Thymus (tissue), 11 donors: Measurements from ENCODE around the gene COPG1. TPM values are rescaled to one million over a fixed set of nuclear protein-coding genes. Genes with fewer than 3 reads are reported as not detected.
"Not testable (repeated sequence)": the region's sequence is repeated elsewhere in the genome, so short reads cannot be mapped to it uniquely, and the experiment has no call there.

Experiments
- DNase-seq, 9 donors: peaks; one replicate each; pipeline ENCODE4 v3.0.0-alpha.2; 2013; ENCODE audit warnings: low spot score in 9 of 9, low read depth in 6 of 9, missing footprints in 1 of 9
- H3K27ac ChIP-seq, 2 donors: one replicate each; pipeline ENCODE4 v1.5.1; 2013; ENCODE audit warnings: control low read depth in 1 of 2, low read depth in 1 of 2, low read length in 1 of 2, mild to moderate bottlenecking in 1 of 2, moderate library complexity in 1 of 2
- H3K27me3 ChIP-seq, 2 donors: one replicate each; pipeline ENCODE4 v1.5.1; 2013; ENCODE audit warnings: low read length in 1 of 2; ENCODE audit not compliant: control insufficient read depth in 2 of 2, insufficient read depth in 1 of 2
- H3K36me3 ChIP-seq, 2 donors: one replicate each; pipeline ENCODE4 v1.5.1; 2013; ENCODE audit warnings: low read length in 1 of 2, mild to moderate bottlenecking in 1 of 2, moderate library complexity in 1 of 2; ENCODE audit not compliant: control insufficient read depth in 2 of 2, insufficient read depth in 2 of 2
- H3K4me1 ChIP-seq, 2 donors: one replicate each; pipeline ENCODE4 v1.5.1; 2013; ENCODE audit warnings: low read length in 2 of 2; ENCODE audit not compliant: control insufficient read depth in 2 of 2, insufficient read depth in 2 of 2
- H3K4me3 ChIP-seq, 2 donors: one replicate each; pipeline ENCODE4 v1.5.1; 2013; ENCODE audit warnings: low read length in 2 of 2, control low read depth in 1 of 2, mild to moderate bottlenecking in 1 of 2
- H3K9me3 ChIP-seq, 2 donors: one replicate each; pipeline ENCODE4 v1.5.1; 2013; ENCODE audit warnings: low read length in 1 of 2, mild to moderate bottlenecking in 1 of 2; ENCODE audit not compliant: control insufficient read depth in 2 of 2, insufficient read depth in 1 of 2
- WGBS: extraction: QIAGEN DNeasy Blood & Tissue Kit; methylation state at CpG from one replicate; pipeline ENCODE4 v1.1.7; 2013; 5-methylcytosine and 5-hydroxymethylcytosine counted together
- polyA plus RNA-seq: library from polyadenylated mRNA; stranded (reverse); fragments of 200-250 nt; gene quantifications from one replicate; pipeline ENCODE4 v1.2.3, GENCODE V29; 2013
- total RNA-seq: library from RNA; stranded (reverse); fragments of 120-200 nt; gene quantifications from one replicate; pipeline ENCODE4 v1.2.4, GENCODE V29; 2013
- donor health status: healthy.

COPG1 gene
- total and polyA plus RNA-seq, 2 donors, result 70.8 to 74.7 TPM

- not testable (repeated sequence) for H3K4me3 ChIP-seq, H3K9me3 ChIP-seq, H3K27ac ChIP-seq, DNase-seq, H3K36me3 ChIP-seq, H3K27me3 ChIP-seq
- peaks cover 0 to 16% of the 10 kb centered on the region in 2 donors for H3K4me1 ChIP-seq
- 88% methylated on average over 1 of the region's 1 CpG for WGBS
These were observed 25.0 kb upstream of the COPG1 start for GRCh38 chr3:129224387-129224786.

DNA sequence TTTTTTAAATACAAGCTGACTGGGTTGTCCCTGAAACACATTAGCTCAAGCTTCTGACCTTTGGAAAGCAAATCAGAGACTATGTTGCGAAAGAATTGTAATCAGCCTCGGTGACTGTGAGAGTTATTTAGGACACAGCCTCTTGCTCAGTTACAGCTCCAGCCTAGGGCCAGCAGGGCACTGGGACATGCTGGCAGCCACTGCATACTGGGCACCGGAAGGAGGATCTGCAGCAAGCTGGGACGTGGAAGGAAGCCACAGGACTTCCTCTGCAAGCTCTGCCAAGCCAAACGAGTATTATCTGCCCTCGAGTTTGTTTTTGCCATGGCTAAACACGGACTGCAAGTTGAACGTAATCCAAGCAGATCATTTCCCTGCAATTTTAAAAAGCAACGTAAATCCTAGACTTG is 24.4 kb upstream of the COPG1 start:
- DNase-seq, result peak in 2 of 9 donors; percentile 17 to 27
- Histone ChIP-seq H3K27ac (peak overlapping the region in 1 of 2 donors; percentile 43), H3K9me3 (no peaks in the 10 kb centered on the region), H3K27me3 (no peaks in the 10 kb centered on the region), H3K4me1 (peaks cover 0 to 18% of the 10 kb centered on the region in 2 donors), H3K36me3 (no peaks in the 10 kb centered on the region), H3K4me3 (no peak overlapping the region)
- 14% methylated on average over 9 of the region's 9 CpGs for WGBS

GRCh38 chr3:129226374-129226773 is 23.0 kb upstream of the COPG1 start:
- Histone ChIP-seq H3K4me1 (peaks cover 0 to 21% of the 10 kb centered on the region in 2 donors), H3K27me3 (no peaks in the 10 kb centered on the region), H3K4me3 (no peak overlapping the region), H3K9me3 (no peaks in the 10 kb centered on the region), H3K36me3 (no peaks in the 10 kb centered on the region), H3K27ac (no peak overlapping the region)
- no peak for DNase-seq
- WGBS, result 92% methylated on average over 6 of the region's 6 CpGs

GRCh38 chr3:129228891-129229585 is 20.4 kb upstream of the COPG1 start:
- Histone ChIP-seq H3K4me1 (peaks cover 0 to 22% of the 10 kb centered on the region in 2 donors), H3K27me3 (no peaks in the 10 kb centered on the region), H3K36me3 (no peaks in the 10 kb centered on the region), H3K9me3 (no peaks in the 10 kb centered on the region), H3K4me3 (no peak overlapping the region), H3K27ac (no peak overlapping the region)
- no peak for DNase-seq
- WGBS, result 79% methylated on average over 11 of the region's 11 CpGs

DNA sequence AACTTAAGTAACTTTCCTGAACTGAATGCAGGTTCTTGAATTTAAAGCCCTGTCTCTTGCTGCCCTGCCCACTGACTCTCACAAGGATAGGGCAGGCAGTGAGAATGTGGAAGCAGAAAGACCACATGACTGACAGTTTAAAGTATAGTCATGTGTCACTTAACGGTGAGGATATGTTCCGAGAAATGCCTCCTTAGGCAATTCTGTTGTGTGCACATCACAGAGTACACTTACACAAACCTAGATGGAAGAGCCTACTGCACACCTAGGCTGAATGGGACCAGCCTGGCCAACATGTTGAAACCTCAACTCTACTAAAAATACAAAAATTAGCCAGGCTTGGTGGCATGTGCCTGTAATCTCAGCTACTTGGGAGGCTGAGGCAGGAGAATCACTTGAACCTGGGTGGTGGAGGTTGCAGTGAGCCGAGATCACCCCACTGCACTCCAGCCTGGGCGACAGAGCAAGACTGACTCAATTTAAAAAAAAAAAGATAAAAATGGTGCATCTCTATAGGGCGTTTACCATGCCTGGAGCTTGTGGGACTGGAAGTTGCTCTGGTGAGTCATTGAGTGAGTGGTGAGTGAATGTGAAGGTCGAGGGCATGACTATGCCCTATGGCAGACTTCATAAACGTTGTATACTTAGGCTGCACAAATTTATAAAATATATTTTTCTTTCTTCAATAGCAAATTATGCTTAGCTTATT is 18.9 kb upstream of the COPG1 start:
- peaks cover 0 to 3% of the 10 kb centered on the region in 2 donors for H3K9me3 ChIP-seq
- H3K27ac ChIP-seq, result peak overlapping the region in 1 of 2 donors; percentile 11
- 62% methylated on average over 7 of the region's 7 CpGs for WGBS
- no peak for DNase-seq
- no peaks in the 10 kb centered on the region for H3K27me3 ChIP-seq
- H3K4me1 ChIP-seq, result peaks cover 0 to 20% of the 10 kb centered on the region in 2 donors
- H3K4me3 ChIP-seq, result no peak overlapping the region
- H3K36me3 ChIP-seq, result no peaks in the 10 kb centered on the region

DNA sequence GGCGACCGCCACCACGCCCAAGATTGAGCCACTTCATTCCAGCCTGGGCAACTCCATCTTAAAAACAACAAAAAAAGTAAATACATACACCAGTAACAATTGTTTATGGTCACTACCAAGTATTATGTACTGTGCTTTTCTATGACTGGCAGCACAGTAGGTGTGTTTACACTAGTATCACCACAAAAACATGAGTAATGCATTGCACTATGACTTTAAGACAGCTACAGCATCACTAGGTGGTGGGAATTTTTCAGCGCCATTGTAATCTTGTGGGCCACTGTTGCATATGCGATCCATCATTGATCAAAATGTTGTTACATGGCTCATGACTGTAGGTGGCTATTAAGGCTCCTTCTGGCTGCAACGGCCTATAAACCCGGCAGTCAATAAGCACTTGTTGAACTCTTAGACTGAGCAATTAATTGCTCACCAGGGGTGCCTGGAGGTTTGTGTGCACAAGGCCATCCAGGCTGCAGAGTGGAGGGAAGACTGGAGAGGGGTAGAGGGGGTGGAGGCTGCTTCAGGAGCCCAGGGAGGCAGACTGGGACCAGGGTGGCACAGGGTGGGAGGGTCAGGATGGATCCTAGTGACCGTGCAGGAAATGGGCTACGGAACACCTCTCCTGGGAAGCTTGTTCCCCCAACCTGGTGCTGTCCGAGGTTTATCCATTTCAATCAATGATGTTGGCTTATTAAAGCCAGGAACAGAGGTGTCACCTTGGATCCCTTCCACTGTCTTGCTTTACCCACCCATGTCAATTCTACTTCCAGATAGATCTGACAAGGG is 17.9 kb upstream of the COPG1 start:
- Histone ChIP-seq H3K9me3 (peaks cover 0 to 3% of the 10 kb centered on the region in 2 donors), H3K36me3 (no peaks in the 10 kb centered on the region), H3K27ac (no peak overlapping the region), H3K4me1 (peaks cover 0 to 16% of the 10 kb centered on the region in 2 donors), H3K27me3 (no peaks in the 10 kb centered on the region), H3K4me3 (no peak overlapping the region)
- no peak for DNase-seq
- 92% methylated on average over 10 of the region's 10 CpGs for WGBS

DNA sequence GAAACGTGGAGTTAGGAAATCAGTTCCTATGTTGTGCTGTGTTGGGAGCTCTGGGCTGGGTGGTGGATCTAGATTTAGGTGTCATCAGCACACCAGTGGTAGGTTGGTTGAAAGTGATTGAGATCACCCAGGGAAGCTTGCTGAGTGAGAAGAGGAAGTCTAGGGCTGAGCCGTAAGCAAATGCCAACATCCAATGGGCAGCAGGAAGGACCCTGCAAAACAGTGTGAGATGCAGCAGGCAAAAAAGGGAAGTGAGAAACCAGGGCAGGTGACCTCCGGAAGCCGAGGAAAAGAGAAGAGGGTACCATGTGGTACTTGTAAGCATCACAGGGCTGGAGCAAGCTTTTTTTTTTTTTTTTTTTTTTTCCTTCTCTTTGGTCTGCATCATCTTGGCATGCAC is 15.9 kb upstream of the COPG1 start:
- DNase-seq, result peak in 2 of 9 donors; percentile 14 to 40
- H3K27ac ChIP-seq, result peak overlapping the region in 1 of 2 donors; percentile 67
- WGBS, result 9% methylated on average over 4 of the region's 4 CpGs
- no peaks in the 10 kb centered on the region for H3K36me3 ChIP-seq
- H3K27me3 ChIP-seq, result no peaks in the 10 kb centered on the region
- H3K4me1 ChIP-seq, result peaks cover 0 to 12% of the 10 kb centered on the region in 2 donors
- peaks cover 0 to 3% of the 10 kb centered on the region in 2 donors for H3K9me3 ChIP-seq
- no peak overlapping the region for H3K4me3 ChIP-seq

DNA sequence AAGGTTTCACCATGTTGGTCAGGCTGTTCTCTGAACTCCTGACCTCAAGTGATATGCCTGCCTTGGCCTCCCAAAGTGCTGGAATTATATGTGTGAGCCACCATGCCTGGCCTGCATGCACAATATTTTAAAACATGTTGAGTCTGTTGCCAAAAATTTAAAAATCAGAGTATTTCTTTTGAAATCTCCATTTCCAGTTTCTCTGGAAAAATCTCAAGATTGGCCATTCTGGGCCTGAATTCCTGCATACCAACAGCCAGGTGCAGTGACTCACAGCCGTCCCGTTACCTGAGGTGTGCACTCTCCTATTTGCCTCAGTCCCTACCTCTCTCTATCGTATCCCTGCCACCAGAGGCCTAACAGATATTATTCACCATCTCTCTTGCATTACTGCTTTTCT is 15.0 kb upstream of the COPG1 start:
- Histone ChIP-seq H3K4me3 (no peak overlapping the region), H3K4me1 (peaks cover 0 to 9% of the 10 kb centered on the region in 2 donors), H3K27ac (no peak overlapping the region), H3K9me3 (peaks cover 0 to 3% of the 10 kb centered on the region in 2 donors), H3K27me3 (no peaks in the 10 kb centered on the region), H3K36me3 (no peaks in the 10 kb centered on the region)
- 94% methylated on average over 3 of the region's 3 CpGs for WGBS
- DNase-seq, result no peak
